CD4-positive, alpha-beta T cell treated with Interleukin-12 subunit alpha and Interleukin-12 subunit beta, for 1 hour (primary cell): ENCODE data around the gene PRR19.

ENCODE experiments used
- DNase-seq: peaks from one replicate; pipeline ENCODE4 v3.0.0-alpha.2; 2020

PRR19 gene

GRCh38 chr19:42303101-42303464, 1.2 kb downstream of the PRR19 start:
- no peak for DNase-seq

DNA sequence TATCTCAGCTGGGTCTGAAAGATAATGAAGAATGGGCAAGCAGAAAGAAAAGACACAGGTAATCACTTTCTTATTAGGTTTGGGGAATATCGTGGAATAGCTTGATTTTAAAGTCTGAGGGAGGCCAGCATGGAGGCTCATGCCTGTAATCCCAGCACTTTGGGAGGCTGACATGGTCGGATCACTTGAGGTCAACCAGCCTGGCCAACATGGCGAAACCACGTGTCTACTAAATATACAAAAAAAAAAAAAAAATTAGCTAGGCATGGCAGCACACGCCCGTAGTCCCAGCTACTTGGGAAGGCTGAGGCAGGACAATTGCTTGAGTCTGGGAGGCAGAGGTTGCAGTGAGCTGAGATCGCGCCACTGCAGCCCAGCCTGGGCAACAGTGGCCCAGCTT, 1.9 kb downstream of the PRR19 start:
- DNase-seq, result no peak

- peak; percentile 30 for DNase-seq
Observed at GRCh38 chr19:42306646-42307045, 4.7 kb downstream of the PRR19 start.

- no peak for DNase-seq
Observed at GRCh38 chr19:42309686-42310085, 7.8 kb downstream of the PRR19 start.

GRCh38 chr19:42311657-42312056, 9.7 kb downstream of the PRR19 start:
- DNase-seq, result no peak

DNA sequence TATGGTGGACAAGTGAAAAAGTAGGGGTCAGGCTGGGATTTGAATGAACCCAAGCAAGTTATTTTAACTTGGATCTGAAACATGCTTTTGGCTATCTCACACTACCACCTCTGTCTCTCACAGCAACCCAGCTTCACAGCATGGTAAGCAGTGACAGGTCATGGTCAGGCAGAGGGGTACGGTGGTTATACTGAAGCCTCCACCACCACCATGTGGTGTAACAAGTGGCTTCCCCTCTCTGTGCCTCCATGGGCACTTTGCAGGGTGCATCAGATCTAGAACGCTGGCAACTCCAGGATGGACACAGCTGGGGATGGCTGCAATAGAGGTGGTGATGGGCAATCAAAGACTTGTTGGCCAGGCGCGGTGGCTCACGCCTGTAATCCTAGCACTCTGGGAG, 10.4 kb downstream of the PRR19 start:
- DNase-seq, result no peak

GRCh38 chr19:42313096-42313839, 11.3 kb downstream of the PRR19 start, which contains the start of gene TMEM145:
TSS of gene TMEM145 (plus strand) at chr19:42313309. CDS start at chr19:42313377, 68 bp downstream.
- DNase-seq, result peak; percentile 35

DNA sequence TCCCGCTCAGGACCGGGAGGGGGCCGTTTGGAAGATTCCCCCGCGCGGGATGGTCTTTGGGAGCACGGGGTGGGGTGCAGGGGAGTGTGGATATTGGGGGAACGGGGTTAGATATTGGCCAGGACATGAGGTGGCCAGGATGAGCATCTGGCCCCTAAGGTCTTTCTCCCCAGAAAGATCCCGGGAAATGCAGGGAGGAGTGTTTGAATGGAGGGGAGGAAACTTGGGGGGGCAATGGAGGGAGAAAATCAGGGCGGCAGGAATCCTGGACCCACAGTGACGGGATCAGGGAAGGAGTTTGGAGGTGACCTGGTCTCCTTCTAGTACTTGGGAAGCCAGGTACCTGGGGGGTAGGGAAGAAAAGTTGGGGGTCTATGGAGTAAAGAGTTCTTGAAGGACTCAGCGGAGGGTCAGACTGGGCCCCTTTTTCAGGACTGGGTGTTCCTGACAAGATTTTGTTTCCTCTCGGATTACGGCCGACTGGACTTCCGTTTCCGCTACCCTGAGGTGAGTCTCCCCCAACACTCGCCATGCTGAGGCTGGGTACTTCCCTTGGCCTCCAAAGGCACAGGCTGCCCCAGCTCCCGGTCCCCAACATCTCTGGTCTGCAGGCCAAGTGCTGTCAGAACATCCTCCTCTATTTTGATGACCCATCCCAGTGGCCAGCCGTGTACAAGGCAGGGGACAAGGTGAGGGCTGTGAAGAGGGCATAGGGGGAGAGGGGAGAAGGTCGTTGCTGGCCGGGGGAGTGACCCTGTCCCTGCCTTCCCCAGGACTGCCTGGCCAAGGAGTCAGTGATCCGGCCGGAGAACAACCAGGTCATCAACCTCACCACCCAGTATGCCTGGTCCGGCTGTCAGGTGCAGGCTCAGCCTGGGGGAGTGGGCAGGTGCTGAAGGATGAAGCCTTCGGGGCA, 12.2 kb downstream of the PRR19 start:
- DNase-seq, result no peak

GRCh38 chr19:42315024-42315423, 13.1 kb downstream of the PRR19 start:
- no peak for DNase-seq

- DNase-seq, result no peak
Observed at GRCh38 chr19:42316223-42317211, 14.6 kb downstream of the PRR19 start.

DNA sequence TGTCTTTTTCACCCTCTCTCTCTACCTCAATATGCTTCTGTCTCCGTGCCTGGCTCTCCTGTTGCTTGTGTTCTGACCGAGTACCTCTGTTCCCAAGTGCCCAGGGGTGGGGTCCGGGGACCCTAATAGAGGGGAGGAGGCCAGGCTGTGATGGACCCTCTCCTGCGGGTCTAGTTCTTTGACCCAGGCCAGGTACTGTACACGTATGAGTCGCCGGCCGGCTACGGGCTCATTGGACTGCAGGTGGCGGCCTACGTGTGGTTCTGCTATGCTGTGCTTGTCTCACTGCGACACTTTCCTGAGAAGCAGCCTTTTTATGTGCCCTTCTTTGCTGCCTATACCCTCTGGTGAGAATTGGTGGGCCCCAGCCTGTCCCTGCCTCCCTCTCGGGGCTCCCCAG, 15.6 kb downstream of the PRR19 start:
- no peak for DNase-seq

GRCh38 chr19:42322305-42322704, 20.4 kb downstream of the PRR19 start:
- DNase-seq, result no peak

GRCh38 chr19:42323473-42323851, 21.5 kb downstream of the PRR19 start:
- DNase-seq, result no peak

GRCh38 chr19:42323852-42324654, 22.1 kb downstream of the PRR19 start:
- DNase-seq, result peak; percentile 26

DNA sequence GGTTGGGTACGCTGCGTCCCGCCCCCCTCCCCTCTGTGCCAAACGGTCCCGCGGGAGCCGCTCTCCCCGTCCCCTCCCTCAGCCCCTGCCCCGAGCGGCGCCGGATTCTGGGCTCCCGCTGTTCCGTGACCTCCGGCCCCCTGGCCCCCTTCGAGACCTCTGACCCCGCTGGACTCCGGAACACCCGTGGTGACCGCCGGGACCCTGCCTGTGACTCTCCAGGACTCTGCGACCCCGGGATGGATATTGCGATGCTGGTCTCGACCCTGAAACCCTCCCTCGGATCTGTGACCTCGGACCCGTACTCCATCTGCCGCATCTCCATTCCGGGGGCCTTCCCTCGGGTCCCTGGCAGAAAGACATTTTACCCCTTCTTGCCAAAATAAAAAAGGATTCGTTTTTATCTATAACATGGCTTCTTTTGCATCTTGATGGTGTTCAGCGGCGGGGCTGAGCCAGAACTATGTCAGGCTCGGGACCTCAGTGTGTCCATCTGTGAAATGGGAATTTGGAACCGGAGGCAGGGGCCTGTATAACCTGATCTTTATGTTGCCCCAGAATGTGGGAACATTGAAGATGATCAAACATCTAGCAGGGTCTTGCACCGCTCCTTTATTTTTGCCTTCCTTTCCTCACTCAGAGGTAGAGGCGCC, 22.8 kb downstream of the PRR19 start:
- no peak for DNase-seq

- peak; percentile 99 for DNase-seq
Observed at GRCh38 chr19:42325308-42325895, 23.5 kb downstream of the PRR19 start, which contains the start of gene MEGF8. TSS of gene MEGF8 (plus strand) at chr19:42325635. CDS start at chr19:42326244, 609 bp downstream.

GRCh38 chr19:42325896-42326771, 24.2 kb downstream of the PRR19 start:
- peak; percentile 24 for DNase-seq

GRCh38 chr19:42326969-42327368, 25.0 kb downstream of the PRR19 start:
- DNase-seq, result no peak

DNA sequence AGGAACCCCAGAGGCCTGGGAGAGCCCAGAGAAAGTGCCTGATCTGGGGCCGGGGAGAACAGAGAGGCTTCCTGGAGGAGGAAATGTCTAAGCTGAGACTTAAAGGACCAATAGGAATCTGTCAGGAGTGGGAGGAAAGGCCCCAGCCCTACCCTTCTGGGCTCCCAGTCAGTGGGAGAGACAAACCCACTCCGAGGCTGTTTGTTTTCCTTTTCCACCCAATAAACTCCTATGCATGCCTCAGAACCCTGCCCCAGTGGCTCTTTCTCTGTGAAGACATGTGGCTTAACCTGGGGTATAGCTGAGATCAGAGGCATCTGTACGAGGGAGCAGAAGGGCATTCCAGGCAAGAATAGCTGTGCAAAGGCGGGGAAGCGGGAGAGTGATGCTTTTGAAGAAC, 25.4 kb downstream of the PRR19 start:
- DNase-seq, result no peak

DNA sequence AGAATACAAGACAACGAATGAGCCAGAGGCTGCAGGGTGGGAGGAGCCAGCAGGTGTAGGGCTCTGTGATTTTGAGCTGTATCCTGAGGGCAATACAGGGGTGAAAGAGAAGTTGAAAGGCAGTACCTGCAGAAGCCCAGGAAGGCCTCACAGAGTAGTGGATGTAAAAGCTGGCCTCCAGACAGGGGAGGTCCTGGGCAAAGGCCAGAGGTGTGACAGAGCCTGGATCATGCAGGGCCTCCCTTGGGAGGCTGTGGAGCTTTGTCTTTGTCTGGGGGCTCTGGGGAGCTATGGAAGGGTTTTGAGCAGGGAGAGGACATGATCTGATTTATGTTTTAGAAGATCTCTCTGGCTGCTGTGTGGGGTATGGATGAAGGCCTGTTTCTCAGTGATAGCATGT, 26.2 kb downstream of the PRR19 start:
- no peak for DNase-seq
